ENCODE data around the gene EYS.

GRCh38 chr6:64664480-64664879, 1042.5 kb downstream of the EYS start:
- TF ChIP-seq, protein P1, sequence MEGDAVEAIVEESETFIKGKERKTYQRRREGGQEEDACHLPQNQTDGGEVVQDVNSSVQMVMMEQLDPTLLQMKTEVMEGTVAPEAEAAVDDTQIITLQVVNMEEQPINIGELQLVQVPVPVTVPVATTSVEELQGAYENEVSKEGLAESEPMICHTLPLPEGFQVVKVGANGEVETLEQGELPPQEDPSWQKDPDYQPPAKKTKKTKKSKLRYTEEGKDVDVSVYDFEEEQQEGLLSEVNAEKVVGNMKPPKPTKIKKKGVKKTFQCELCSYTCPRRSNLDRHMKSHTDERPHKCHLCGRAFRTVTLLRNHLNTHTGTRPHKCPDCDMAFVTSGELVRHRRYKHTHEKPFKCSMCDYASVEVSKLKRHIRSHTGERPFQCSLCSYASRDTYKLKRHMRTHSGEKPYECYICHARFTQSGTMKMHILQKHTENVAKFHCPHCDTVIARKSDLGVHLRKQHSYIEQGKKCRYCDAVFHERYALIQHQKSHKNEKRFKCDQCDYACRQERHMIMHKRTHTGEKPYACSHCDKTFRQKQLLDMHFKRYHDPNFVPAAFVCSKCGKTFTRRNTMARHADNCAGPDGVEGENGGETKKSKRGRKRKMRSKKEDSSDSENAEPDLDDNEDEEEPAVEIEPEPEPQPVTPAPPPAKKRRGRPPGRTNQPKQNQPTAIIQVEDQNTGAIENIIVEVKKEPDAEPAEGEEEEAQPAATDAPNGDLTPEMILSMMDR (IDR thresholded peaks at IDR 0.05; ENCODE audit: low read depth, low read length): no peak
- TF ChIP-seq POLR2A (IDR thresholded peaks at IDR 0.05; ENCODE audit: extremely low read depth, insufficient read length) (no peak), MAX (IDR thresholded peaks at IDR 0.05; ENCODE audit: low read depth, low read length) (no peak)
